Bronchial epithelial cell (primary cell): ENCODE results near the gene KCTD16. TPM values are rescaled to one million over a fixed set of nuclear protein-coding genes. Genes with fewer than 3 reads are reported as not detected.

Experiments used
- DNase-seq: peaks from one replicate; pipeline ENCODE4 v3.0.0-alpha.2; 2010; ENCODE audit warnings: low read depth
- FAIRE-seq: peaks from 2 replicates; lab custom pipeline; 2011; peaks lifted over from hg19 to GRCh38; lab: Jason Lieb, UNC
- H3K27me3 ChIP-seq: 2 replicates; pipeline ENCODE4 v1.5.1; 2011; ENCODE audit warnings: low read length; ENCODE audit not compliant: control insufficient read depth, insufficient read depth
- H3K36me3 ChIP-seq: 2 replicates; pipeline ENCODE4 v1.5.1; 2011; ENCODE audit warnings: low read length; ENCODE audit not compliant: control insufficient read depth, insufficient read depth
- H3K4me3 ChIP-seq: 2 replicates; pipeline ENCODE4 v1.5.1; 2011; ENCODE audit warnings: mild to moderate bottlenecking, low read depth, low read length, control low read depth
- total RNA-seq: library from RNA; depleted of rRNA; stranded (reverse); fragments of >200 nt; gene quantifications from 2 replicates; pipeline ENCODE4 v1.2.1, GENCODE V29; 2014
- TF ChIP-seq, protein P1 (sequence below): IDR thresholded peaks from 2 replicates; pipeline ENCODE4 v1.5.1; 2011; ENCODE audit warnings: mild to moderate bottlenecking, moderate library complexity, low read length, control low read depth, inconsistent platforms; ENCODE audit not compliant: insufficient read depth, severe bottlenecking

KCTD16 gene
- total RNA-seq, 1 donor from 2014 or later = under 0.01 TPM

DNA sequence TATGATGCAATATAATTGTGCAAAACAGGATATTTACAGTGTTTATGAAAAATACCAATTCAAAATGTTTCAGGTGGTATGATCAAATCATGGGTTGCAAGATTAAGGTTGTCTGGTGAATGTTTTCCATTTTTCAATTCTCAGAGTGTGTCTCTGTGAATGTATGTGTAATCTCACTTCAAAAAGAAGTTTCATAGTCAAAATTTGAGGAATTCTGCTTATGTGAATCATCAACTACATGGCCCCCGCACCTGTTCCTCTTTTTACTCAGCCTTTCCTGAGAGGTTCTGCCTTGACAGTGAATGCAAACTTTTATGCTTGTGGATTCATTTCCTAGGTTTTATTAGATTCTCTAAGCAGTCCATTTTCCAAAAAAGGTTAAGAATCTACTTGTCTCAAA, 32.1 kb downstream of the KCTD16 start:
- H3K27me3 ChIP-seq = peaks cover 4% of the 10 kb centered on the region
- FAIRE-seq (no peak), DNase-seq (no peak)
- TF ChIP-seq, protein P1, sequence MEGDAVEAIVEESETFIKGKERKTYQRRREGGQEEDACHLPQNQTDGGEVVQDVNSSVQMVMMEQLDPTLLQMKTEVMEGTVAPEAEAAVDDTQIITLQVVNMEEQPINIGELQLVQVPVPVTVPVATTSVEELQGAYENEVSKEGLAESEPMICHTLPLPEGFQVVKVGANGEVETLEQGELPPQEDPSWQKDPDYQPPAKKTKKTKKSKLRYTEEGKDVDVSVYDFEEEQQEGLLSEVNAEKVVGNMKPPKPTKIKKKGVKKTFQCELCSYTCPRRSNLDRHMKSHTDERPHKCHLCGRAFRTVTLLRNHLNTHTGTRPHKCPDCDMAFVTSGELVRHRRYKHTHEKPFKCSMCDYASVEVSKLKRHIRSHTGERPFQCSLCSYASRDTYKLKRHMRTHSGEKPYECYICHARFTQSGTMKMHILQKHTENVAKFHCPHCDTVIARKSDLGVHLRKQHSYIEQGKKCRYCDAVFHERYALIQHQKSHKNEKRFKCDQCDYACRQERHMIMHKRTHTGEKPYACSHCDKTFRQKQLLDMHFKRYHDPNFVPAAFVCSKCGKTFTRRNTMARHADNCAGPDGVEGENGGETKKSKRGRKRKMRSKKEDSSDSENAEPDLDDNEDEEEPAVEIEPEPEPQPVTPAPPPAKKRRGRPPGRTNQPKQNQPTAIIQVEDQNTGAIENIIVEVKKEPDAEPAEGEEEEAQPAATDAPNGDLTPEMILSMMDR = no peak
- H3K36me3 ChIP-seq = no peaks in the 10 kb centered on the region
- H3K4me3 ChIP-seq = no peak overlapping the region

DNA sequence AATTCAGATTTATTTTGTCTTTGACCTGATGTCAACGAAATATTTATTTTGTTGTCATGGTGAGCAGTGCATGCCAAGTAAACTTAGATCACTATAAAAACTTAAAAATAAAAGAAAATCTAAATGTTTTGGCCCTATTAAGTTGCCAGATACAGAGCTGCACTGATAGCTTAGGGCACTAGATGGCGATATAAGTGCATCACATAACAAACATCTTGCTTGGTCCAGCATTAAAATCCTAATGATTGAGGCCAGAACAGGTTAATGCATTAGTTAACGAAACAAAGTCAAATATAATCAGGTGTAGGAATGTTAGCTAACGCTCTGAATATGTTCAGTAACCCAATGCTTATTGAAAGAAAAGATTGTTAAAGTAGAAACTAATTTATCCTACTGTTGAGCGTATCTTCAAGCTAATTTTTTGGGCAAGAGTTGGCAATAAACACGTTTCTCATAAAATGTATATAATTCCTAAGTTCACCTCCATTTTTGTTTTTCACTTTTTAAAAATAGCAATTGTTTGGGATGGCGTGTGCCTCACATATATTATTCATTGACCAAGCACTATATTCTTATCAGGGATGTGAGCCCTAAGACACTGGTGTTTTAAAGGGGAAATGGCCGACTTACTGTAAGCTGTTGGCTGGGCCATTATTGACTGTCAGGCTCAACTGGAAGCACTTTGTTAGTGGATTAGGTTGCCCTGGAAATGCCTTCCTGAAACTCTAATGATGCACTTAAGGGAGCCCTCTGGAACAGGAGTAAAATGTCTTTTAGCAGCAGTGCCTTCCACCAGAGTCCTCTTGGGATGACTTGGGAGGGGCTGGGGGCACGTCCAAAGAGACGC, 33.3 kb downstream of the KCTD16 start:
- TF ChIP-seq, protein P1 = peak; percentile 69
- Histone ChIP-seq H3K27me3 (peaks cover 4% of the 10 kb centered on the region), H3K4me3 (no peak overlapping the region), H3K36me3 (no peaks in the 10 kb centered on the region)
- DNase-seq (peak; percentile 75), FAIRE-seq (no peak)

DNA sequence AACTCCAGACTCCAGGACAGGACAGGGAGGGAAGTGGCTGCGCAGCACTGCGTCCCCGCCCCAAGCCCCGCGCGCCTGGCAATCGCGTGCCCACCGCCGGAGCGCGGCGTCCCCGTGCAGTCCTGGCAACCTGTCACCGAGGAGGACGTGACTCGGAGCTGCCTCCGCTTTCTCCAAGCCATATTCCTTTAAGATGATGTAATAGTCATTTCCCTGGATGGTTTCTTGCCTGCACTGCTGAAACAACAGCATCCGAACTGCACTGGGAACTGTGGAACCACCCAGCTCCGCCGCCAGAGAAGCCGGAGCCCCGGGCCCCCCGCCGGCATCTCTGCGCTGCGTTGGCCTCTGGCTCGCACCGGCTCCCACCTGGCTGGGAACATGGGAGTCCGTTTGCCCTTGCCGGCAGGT, 34.5 kb downstream of the KCTD16 start:
- Histone ChIP-seq H3K4me3 (no peak overlapping the region), H3K36me3 (no peaks in the 10 kb centered on the region), H3K27me3 (peaks cover 4% of the 10 kb centered on the region)
- no peak for FAIRE-seq
- TF ChIP-seq, protein P1 = no peak
- peak; percentile 39 for DNase-seq

DNA sequence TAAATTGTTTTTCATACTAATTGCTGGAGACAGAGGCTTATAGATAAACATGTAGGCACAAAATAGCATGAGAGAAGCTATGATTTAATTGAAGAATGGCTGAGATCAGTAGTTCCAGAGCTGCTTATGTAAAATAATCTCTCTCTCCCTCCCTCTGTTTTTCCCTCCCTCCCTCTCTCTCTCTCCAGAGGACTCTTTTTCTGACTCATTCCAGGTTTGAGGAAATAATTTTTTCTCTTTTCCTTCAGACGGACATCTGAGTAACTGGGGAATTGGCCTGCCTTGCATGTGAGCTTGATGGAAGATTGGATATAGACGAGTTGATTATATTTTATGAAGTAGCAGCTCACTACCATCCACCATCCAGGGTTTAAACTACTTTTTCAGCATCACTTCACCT, 35.5 kb downstream of the KCTD16 start:
- H3K27me3 ChIP-seq = peaks cover 4% of the 10 kb centered on the region
- no peak overlapping the region for H3K4me3 ChIP-seq
- peak; percentile 23 for DNase-seq
- TF ChIP-seq, protein P1 = no peak
- H3K36me3 ChIP-seq = no peaks in the 10 kb centered on the region
- FAIRE-seq = no peak

DNA sequence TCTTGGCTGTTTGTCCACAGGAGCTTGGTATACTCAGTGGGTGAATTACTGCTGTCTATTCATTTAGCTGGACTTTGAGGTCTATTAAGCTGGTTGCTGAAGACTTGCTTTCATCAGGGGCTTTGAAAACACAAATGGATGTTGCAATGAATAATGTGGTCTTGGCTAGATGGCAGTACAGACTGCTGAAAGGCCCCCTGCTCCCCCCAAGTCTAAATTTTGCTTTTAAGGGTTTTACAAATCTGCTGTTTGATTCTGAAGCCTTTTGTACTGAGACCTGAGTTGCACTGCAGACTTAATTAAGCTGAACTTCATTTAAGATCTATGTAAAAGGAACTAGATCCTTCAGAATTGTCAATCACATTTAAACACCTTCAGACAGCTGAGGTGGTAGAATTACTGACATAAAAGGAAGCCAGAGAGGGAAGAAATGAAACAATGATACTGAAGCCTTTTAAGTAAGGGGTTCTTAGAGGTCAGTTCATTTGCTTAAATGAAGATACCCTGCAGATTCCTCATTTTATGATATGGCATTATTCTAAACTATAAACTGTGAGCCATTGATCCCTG, 37.3 kb downstream of the KCTD16 start:
- FAIRE-seq (no peak), DNase-seq (no peak)
- Histone ChIP-seq H3K36me3 (no peaks in the 10 kb centered on the region), H3K4me3 (no peak overlapping the region), H3K27me3 (peaks cover 4% of the 10 kb centered on the region)
- TF ChIP-seq, protein P1 = no peak
